Fibroblast of skin of scalp (primary cell): Measurements from ENCODE around the gene TMEM95.
A peak's percentile ranks its signal among the peaks of the same experiment; 100 is the strongest.
"Not testable (repeated sequence)": the region's sequence is repeated elsewhere in the genome, so short reads cannot be mapped to it uniquely, and the experiment has no call there.

Experiments
- DNase-seq: peaks from one replicate; pipeline ENCODE4 v3.0.0-alpha.2; 2013

The TMEM95 gene

GRCh38 chr17:7347630-7348477 is 7.1 kb upstream of the TMEM95 start:
- no peak for DNase-seq

- peak; percentile 60 for DNase-seq
These were observed 6.3 kb upstream of the TMEM95 start for GRCh38 chr17:7348478-7349242.

GRCh38 chr17:7351665-7352502 is 3.1 kb upstream of the TMEM95 start, which contains the start of gene KCTD11:
TSS of gene KCTD11 (plus strand) at chr17:7352162.
- DNase-seq, result peak; percentile 98

- DNase-seq, result no peak
These were observed 2.5 kb upstream of the TMEM95 start for GRCh38 chr17:7352503-7352889.

- no peak for DNase-seq
These were observed 1.9 kb upstream of the TMEM95 start for GRCh38 chr17:7352910-7353635.

GRCh38 chr17:7354262-7354843 is 603 bp upstream of the TMEM95 start:
- DNase-seq, result peak; percentile 55

- DNase-seq, result no peak
These were observed 617 bp downstream of the TMEM95 start for GRCh38 chr17:7355573-7355972.

GRCh38 chr17:7356072-7356549 is 1.2 kb downstream of the TMEM95 start:
- DNase-seq, result peak; percentile 66

- DNase-seq, result peak; percentile 30
These were observed 1.8 kb downstream of the TMEM95 start for GRCh38 chr17:7356756-7357155.

- no peak for DNase-seq
These were observed 2.4 kb downstream of the TMEM95 start for GRCh38 chr17:7357381-7357780.

GRCh38 chr17:7361906-7362305 is 7.0 kb downstream of the TMEM95 start:
- no peak for DNase-seq

- DNase-seq, result no peak
These were observed 8.4 kb downstream of the TMEM95 start for GRCh38 chr17:7363311-7363710.

GRCh38 chr17:7365963-7366362 is 11.0 kb downstream of the TMEM95 start:
- DNase-seq, result not testable (repeated sequence)

GRCh38 chr17:7367083-7367482 is 12.1 kb downstream of the TMEM95 start:
- DNase-seq, result no peak

GRCh38 chr17:7367918-7368598 is 13.1 kb downstream of the TMEM95 start:
- DNase-seq, result no peak

- DNase-seq, result not testable (repeated sequence)
These were observed 13.6 kb downstream of the TMEM95 start for GRCh38 chr17:7368599-7368994.

GRCh38 chr17:7369825-7370224 is 14.9 kb downstream of the TMEM95 start:
- no peak for DNase-seq

GRCh38 chr17:7370853-7371252 is 15.9 kb downstream of the TMEM95 start:
- no peak for DNase-seq

- no peak for DNase-seq
These were observed 19.4 kb downstream of the TMEM95 start for GRCh38 chr17:7374353-7374752.

- DNase-seq, result no peak
These were observed 24.2 kb downstream of the TMEM95 start for GRCh38 chr17:7379134-7379533.

GRCh38 chr17:7380321-7380720 is 25.4 kb downstream of the TMEM95 start:
- DNase-seq, result peak; percentile 36
